HepG2 (cell line): Measurements from ENCODE around the gene GNL1. TPM values are rescaled to one million over a fixed set of nuclear protein-coding genes. Genes with fewer than 3 reads are reported as not detected.

ENCODE experiments used
- IRF2 ChIP-seq: IDR thresholded peaks from 2 replicates; pipeline ENCODE4 v1.6.1; 2018; ENCODE audit warnings: missing genetic modification reagents, missing compliant biosample characterization
- KLF16 ChIP-seq, 2 experiments: sonication (generic) in 1 of 2; formaldehyde crosslinking in 1 of 2; IDR thresholded peaks; 2 replicates each; pipeline versions ENCODE4 v1.6.1 to v1.8.0; 2016 to 2023; ENCODE audit warnings: missing genetic modification reagents in 2 of 2, missing compliant biosample characterization in 1 of 2
- KLF9 ChIP-seq: IDR thresholded peaks from 2 replicates; pipeline ENCODE4 v1.6.1; 2016; ENCODE audit warnings: low read depth
- MAZ ChIP-seq, 2 experiments: sonication (generic) in 1 of 2; formaldehyde crosslinking in 1 of 2; IDR thresholded peaks; 2 replicates each; pipeline versions ENCODE4 v1.5.0 to v1.6.1; 2012 to 2020; ENCODE audit warnings: low read depth in 2 of 2, mild to moderate bottlenecking in 2 of 2, borderline replicate concordance in 1 of 2, improper control_type of control experiment in 1 of 2, low read length in 1 of 2, missing genetic modification reagents in 1 of 2, moderate library complexity in 1 of 2
- MTF1 ChIP-seq: sonication (generic); formaldehyde crosslinking; IDR thresholded peaks from 2 replicates; pipeline ENCODE4 v1.5.0; 2020; ENCODE audit warnings: missing genetic modification reagents
- RNF2 ChIP-seq: fragments of 450-650 bp; conservative IDR thresholded peaks from 2 replicates; pipeline ENCODE4 v1.6.1; 2016; ENCODE audit warnings: low read depth
- SMC3 ChIP-seq: IDR thresholded peaks from 2 replicates; pipeline ENCODE4 v1.6.1; 2011; ENCODE audit warnings: low read length, improper control_type of control experiment
- SOX13 ChIP-seq, 3 experiments: fragments of 450-650 bp in 1 of 3; sonication (generic) in 1 of 3; formaldehyde crosslinking in 1 of 3; IDR thresholded peaks in 2 of 3; conservative IDR thresholded peaks in 1 of 3; 2 replicates each; pipeline versions ENCODE4 v1.5.0 to v1.6.1; 2016 to 2020; ENCODE audit warnings: antibody characterized with exemption in 1 of 3, mild to moderate bottlenecking in 1 of 3, missing compliant biosample characterization in 1 of 3, missing genetic modification reagents in 1 of 3, moderate library complexity in 1 of 3
- SP5 ChIP-seq: IDR thresholded peaks from 2 replicates; pipeline ENCODE4 v1.6.1; 2016; ENCODE audit warnings: low read depth, borderline replicate concordance
- TSC22D2 ChIP-seq: sonication (generic); formaldehyde crosslinking; IDR thresholded peaks from 2 replicates; pipeline ENCODE4 v1.5.1; 2020; ENCODE audit warnings: missing genetic modification reagents, mild to moderate bottlenecking, borderline replicate concordance
- XRCC5 ChIP-seq: fragments of 200-400 bp; formaldehyde crosslinking; optimal IDR thresholded peaks from 2 replicates; pipeline ENCODE3; 2017; ENCODE audit warnings: mild to moderate bottlenecking, low read length
- ZFP1 ChIP-seq: IDR thresholded peaks from 2 replicates; pipeline ENCODE4 v1.6.1; 2016
- ZMAT3 ChIP-seq: sonication (generic); formaldehyde crosslinking; conservative IDR thresholded peaks from 2 replicates; pipeline ENCODE4 v1.7.0; 2021; ENCODE audit warnings: missing genetic modification reagents
- ZNF136 ChIP-seq: sonication (generic); formaldehyde crosslinking; IDR thresholded peaks from 2 replicates; pipeline ENCODE4 v1.8.1; 2022; ENCODE audit warnings: low read depth, mild to moderate bottlenecking, moderate library complexity, missing genetic modification reagents
- ZNF350 ChIP-seq: sonication (generic); formaldehyde crosslinking; IDR thresholded peaks from 2 replicates; pipeline ENCODE4 v1.4.0; 2020; ENCODE audit warnings: mild to moderate bottlenecking, low read depth, missing genetic modification reagents, borderline replicate concordance
- ZNF850 ChIP-seq: sonication (generic); formaldehyde crosslinking; conservative IDR thresholded peaks from 2 replicates; pipeline ENCODE4 v1.9.0; 2021; ENCODE audit warnings: mild to moderate bottlenecking, missing genetic modification reagents
- polyA plus RNA-seq, 8 experiments: library from polyadenylated mRNA; depleted of rRNA in 3 of 8; stranded (reverse) in 7 of 8; unstranded in 1 of 8; fragments of >200 nt; fragmentation: Illumina TruSeq in 4 of 8; extraction: Trizol in 4 of 8; gene quantifications; 2 replicates each; pipeline versions ENCODE4 v1.2.1 to v1.2.3, GENCODE V29; 2011 to 2016; ENCODE audit warnings: low read depth in 4 of 8, missing spikeins in 1 of 8, mixed read lengths in 1 of 8; ENCODE audit not compliant: insufficient read depth in 1 of 8
- total RNA-seq, 5 experiments: library from RNA; depleted of rRNA; stranded (reverse); fragments of >200 nt; fragmentation: Illumina TruSeq; extraction: Trizol; gene quantifications; 2 replicates each; pipeline ENCODE4 v1.2.3, GENCODE V29; 2016; ENCODE audit warnings: low read depth in 1 of 5
- TF ChIP-seq, protein P1 (sequence below): sonication (generic); formaldehyde crosslinking; IDR thresholded peaks from 2 replicates; pipeline ENCODE4 v1.9.0; 2022; ENCODE audit warnings: low read depth, missing genetic modification reagents
- TF ChIP-seq, protein P2 (sequence below): sonication (generic); formaldehyde crosslinking; IDR thresholded peaks from 2 replicates; pipeline ENCODE4 v1.5.1; 2020; ENCODE audit warnings: mild to moderate bottlenecking, missing genetic modification reagents, moderate library complexity
- TF ChIP-seq, protein P3 (sequence below): sonication (generic); formaldehyde crosslinking; IDR thresholded peaks from 2 replicates; pipeline ENCODE4 v1.5.0; 2020; ENCODE audit warnings: mild to moderate bottlenecking, low read depth, missing genetic modification reagents, borderline replicate concordance
- TF ChIP-seq, protein P4 (sequence below): IDR thresholded peaks from 2 replicates; pipeline ENCODE4 v1.6.1; 2016; ENCODE audit warnings: low read depth, control low read depth

The GNL1 gene
- total and polyA plus RNA-seq, 2 of the 13 experiments (the other 11 are each of a cell fraction or from before 2014, with no cell fraction given), result 35.0 to 55.6 TPM

DNA sequence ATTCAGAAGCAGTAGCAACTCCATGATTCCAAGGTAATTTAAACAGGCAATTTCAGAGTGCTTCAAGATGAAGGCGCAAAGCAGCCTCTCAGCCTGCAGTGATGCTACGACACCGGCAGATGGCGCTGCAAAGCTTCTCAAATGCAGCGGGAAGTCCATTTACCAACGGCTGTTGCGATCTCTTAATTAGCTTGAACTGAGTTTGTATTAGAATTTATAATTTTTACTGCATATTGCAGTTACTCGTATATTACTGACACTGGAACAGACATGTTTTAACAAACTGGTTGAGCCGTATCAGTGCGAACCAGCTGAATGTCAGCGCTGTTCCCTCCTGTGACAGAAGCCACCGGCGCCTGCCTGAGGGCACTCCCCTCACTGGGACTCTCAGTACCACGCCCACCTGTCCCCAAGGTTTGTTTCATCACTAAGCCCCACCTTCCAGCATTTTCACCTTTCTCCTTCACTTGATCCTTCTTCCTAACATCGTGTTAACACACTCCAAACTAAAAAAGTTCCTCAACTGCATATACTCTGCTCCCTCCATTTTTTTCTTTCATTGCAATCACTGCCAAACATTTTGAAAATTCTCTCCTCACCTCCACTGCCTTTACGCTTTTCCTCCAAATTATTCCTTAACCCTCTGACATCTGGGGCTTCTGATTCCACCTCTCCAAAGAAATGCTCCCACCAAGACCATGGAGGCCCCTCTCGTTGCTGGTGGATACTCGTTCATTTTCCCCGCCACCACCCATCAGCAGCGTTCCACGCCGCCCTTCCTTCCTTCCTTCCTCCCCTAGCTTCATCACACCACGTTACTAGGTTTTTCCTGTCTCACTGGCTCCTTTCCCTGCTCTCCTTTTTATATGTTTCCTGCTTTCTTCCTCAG lies 14.5 kb downstream of the GNL1 start (continued):
- TF ChIP-seq, protein P1, sequence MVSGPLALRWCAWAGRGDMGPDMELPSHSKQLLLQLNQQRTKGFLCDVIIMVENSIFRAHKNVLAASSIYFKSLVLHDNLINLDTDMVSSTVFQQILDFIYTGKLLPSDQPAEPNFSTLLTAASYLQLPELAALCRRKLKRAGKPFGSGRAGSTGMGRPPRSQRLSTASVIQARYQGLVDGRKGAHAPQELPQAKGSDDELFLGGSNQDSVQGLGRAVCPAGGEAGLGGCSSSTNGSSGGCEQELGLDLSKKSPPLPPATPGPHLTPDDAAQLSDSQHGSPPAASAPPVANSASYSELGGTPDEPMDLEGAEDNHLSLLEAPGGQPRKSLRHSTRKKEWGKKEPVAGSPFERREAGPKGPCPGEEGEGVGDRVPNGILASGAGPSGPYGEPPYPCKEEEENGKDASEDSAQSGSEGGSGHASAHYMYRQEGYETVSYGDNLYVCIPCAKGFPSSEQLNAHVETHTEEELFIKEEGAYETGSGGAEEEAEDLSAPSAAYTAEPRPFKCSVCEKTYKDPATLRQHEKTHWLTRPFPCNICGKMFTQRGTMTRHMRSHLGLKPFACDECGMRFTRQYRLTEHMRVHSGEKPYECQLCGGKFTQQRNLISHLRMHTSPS, result 0 out of 2 replicates have a peak, but pooled peaks have one; percentile 21
- TF ChIP-seq MTF1 (CRISPR knock-in tag), result no peak
- peak; percentile 55; the same call in 1 of the 2 replicates for TF ChIP-seq ZNF350 (CRISPR knock-in tag)
- no peak for TF ChIP-seq SOX13 (IDR thresholded peaks at IDR 0.05)
- peak in 1 of 2 experiments; percentile 15; a peak in 1 of 4 replicates for TF ChIP-seq SOX13 (CRISPR knock-in tag; conservative IDR thresholded peaks at IDR 0.05 in 1 of 2, IDR thresholded peaks at IDR 0.05 in 1 of 2)
- TF ChIP-seq SMC3, result peak; percentile 90
- TF ChIP-seq XRCC5, result peak; percentile 91
- peak; percentile 59; the same call in 1 of the 2 replicates for TF ChIP-seq ZFP1 (CRISPR knock-in tag)
- no peak for TF ChIP-seq TSC22D2 (CRISPR knock-in tag)
- TF ChIP-seq ZNF136 (CRISPR knock-in tag), result no peak
- peak; percentile 85; the same call in 1 of the 2 replicates for TF ChIP-seq KLF9 (CRISPR knock-in tag)
- TF ChIP-seq MAZ (IDR thresholded peaks at IDR 0.05; ENCODE audit: borderline replicate concordance, low read depth, low read length), result peak; percentile 22; the same call in 1 of the 2 replicates
- TF ChIP-seq MAZ (CRISPR knock-in tag; IDR thresholded peaks at IDR 0.05; ENCODE audit: low read depth), result no peak
- no peak for TF ChIP-seq IRF2
- TF ChIP-seq ZMAT3 (CRISPR knock-in tag), result 0 out of 2 replicates have a peak, but pooled peaks have one; percentile 43
- no peak for TF ChIP-seq ZNF850 (CRISPR knock-in tag)
- TF ChIP-seq, protein P2, sequence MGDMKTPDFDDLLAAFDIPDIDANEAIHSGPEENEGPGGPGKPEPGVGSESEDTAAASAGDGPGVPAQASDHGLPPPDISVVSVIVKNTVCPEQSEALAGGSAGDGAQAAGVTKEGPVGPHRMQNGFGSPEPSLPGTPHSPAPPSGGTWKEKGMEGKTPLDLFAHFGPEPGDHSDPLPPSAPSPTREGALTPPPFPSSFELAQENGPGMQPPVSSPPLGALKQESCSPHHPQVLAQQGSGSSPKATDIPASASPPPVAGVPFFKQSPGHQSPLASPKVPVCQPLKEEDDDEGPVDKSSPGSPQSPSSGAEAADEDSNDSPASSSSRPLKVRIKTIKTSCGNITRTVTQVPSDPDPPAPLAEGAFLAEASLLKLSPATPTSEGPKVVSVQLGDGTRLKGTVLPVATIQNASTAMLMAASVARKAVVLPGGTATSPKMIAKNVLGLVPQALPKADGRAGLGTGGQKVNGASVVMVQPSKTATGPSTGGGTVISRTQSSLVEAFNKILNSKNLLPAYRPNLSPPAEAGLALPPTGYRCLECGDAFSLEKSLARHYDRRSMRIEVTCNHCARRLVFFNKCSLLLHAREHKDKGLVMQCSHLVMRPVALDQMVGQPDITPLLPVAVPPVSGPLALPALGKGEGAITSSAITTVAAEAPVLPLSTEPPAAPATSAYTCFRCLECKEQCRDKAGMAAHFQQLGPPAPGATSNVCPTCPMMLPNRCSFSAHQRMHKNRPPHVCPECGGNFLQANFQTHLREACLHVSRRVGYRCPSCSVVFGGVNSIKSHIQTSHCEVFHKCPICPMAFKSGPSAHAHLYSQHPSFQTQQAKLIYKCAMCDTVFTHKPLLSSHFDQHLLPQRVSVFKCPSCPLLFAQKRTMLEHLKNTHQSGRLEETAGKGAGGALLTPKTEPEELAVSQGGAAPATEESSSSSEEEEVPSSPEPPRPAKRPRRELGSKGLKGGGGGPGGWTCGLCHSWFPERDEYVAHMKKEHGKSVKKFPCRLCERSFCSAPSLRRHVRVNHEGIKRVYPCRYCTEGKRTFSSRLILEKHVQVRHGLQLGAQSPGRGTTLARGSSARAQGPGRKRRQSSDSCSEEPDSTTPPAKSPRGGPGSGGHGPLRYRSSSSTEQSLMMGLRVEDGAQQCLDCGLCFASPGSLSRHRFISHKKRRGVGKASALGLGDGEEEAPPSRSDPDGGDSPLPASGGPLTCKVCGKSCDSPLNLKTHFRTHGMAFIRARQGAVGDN, result 0 out of 2 replicates have a peak, but pooled peaks have one; percentile 15
- TF ChIP-seq, protein P3, sequence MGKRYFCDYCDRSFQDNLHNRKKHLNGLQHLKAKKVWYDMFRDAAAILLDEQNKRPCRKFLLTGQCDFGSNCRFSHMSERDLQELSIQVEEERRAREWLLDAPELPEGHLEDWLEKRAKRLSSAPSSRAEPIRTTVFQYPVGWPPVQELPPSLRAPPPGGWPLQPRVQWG (CRISPR knock-in tag), result no peak
- TF ChIP-seq, protein P4, sequence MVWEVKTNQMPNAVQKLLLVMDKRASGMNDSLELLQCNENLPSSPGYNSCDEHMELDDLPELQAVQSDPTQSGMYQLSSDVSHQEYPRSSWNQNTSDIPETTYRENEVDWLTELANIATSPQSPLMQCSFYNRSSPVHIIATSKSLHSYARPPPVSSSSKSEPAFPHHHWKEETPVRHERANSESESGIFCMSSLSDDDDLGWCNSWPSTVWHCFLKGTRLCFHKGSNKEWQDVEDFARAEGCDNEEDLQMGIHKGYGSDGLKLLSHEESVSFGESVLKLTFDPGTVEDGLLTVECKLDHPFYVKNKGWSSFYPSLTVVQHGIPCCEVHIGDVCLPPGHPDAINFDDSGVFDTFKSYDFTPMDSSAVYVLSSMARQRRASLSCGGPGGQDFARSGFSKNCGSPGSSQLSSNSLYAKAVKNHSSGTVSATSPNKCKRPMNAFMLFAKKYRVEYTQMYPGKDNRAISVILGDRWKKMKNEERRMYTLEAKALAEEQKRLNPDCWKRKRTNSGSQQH (CRISPR knock-in tag), result 0 out of 2 replicates have a peak, but pooled peaks have one; percentile 30
- no peak for TF ChIP-seq RNF2
- peak in 1 of 2 experiments; percentile 73; a peak in 1 of 4 replicates for TF ChIP-seq KLF16 (CRISPR knock-in tag; IDR thresholded peaks at IDR 0.05)
- peak; percentile 52; the same call in 1 of the 2 replicates for TF ChIP-seq SP5 (CRISPR knock-in tag)
